Mesenchymal stem cell (in vitro differentiated cells and primary cell): ENCODE results near the gene RASGRP1.

Experiments
- DNase-seq: peaks from one replicate; pipeline ENCODE4 v3.0.0-alpha.2; 2013
- H2AFZ ChIP-seq: one replicate; pipeline ENCODE4 v1.6.1; 2013; ENCODE audit warnings: low read depth, mild to moderate bottlenecking, control low read depth, inconsistent platforms, low read length, moderate library complexity
- H2AK5ac ChIP-seq: 2 replicates; pipeline ENCODE4 v1.6.1; 2013; ENCODE audit warnings: low read length, moderate library complexity, mild to moderate bottlenecking, inconsistent platforms; ENCODE audit not compliant: severe bottlenecking
- H2BK120ac ChIP-seq: one replicate; pipeline ENCODE4 v1.6.1; 2013; ENCODE audit warnings: low read depth, mild to moderate bottlenecking, inconsistent platforms, low read length, moderate library complexity
- H2BK12ac ChIP-seq, 2 experiments: one replicate each; pipeline ENCODE4 v1.6.1; 2013; ENCODE audit warnings: inconsistent platforms in 2 of 2, low read length in 2 of 2, mild to moderate bottlenecking in 2 of 2, moderate library complexity in 2 of 2, control low read depth in 1 of 2
- H2BK15ac ChIP-seq: one replicate; pipeline ENCODE4 v1.6.1; 2013; ENCODE audit warnings: mild to moderate bottlenecking, low read depth, inconsistent platforms; ENCODE audit not compliant: poor library complexity, severe bottlenecking
- H2BK5ac ChIP-seq: 2 replicates; pipeline ENCODE4 v1.6.1; 2013; ENCODE audit warnings: low read depth, mild to moderate bottlenecking, low read length, control low read depth, inconsistent platforms; ENCODE audit not compliant: poor library complexity, severe bottlenecking
- H3K14ac ChIP-seq, 2 experiments: one replicate each; pipeline ENCODE4 v1.6.1; 2013; ENCODE audit warnings: inconsistent platforms in 2 of 2, low read length in 2 of 2, control low read depth in 1 of 2, mild to moderate bottlenecking in 1 of 2, moderate library complexity in 1 of 2
- H3K18ac ChIP-seq, 2 experiments: one replicate each; pipeline ENCODE4 v1.6.1; 2013; ENCODE audit warnings: inconsistent platforms in 2 of 2, low read length in 2 of 2, control low read depth in 1 of 2, low read depth in 1 of 2, mild to moderate bottlenecking in 1 of 2
- H3K23ac ChIP-seq, 2 experiments: one replicate each; pipeline ENCODE4 v1.6.1; 2013; ENCODE audit warnings: inconsistent platforms in 2 of 2, low read length in 2 of 2, mild to moderate bottlenecking in 2 of 2, moderate library complexity in 2 of 2, control low read depth in 1 of 2
- H3K27ac ChIP-seq: 2 replicates; pipeline ENCODE4 v1.5.1; 2013; ENCODE audit warnings: mild to moderate bottlenecking, moderate library complexity, low read length, control low read depth, inconsistent platforms; ENCODE audit not compliant: poor library complexity, severe bottlenecking
- H3K27me3 ChIP-seq, 2 experiments: 2 replicates each; pipeline versions ENCODE4 v1.6.1 to v1.7.0; 2013; ENCODE audit warnings: low read length in 2 of 2, mild to moderate bottlenecking in 2 of 2, moderate library complexity in 2 of 2, control low read depth in 1 of 2, inconsistent platforms in 1 of 2; ENCODE audit not compliant: control insufficient read depth in 1 of 2, insufficient read depth in 1 of 2
- H3K36me3 ChIP-seq, 2 experiments: 2 replicates each; pipeline versions ENCODE4 v1.6.1 to v1.7.0; 2013; ENCODE audit warnings: low read length in 2 of 2, control low read depth in 1 of 2, inconsistent platforms in 1 of 2, low read depth in 1 of 2, mild to moderate bottlenecking in 1 of 2; ENCODE audit not compliant: insufficient read depth in 2 of 2, control insufficient read depth in 1 of 2
- H3K4ac ChIP-seq, 2 experiments: one replicate each; pipeline ENCODE4 v1.6.1; 2013; ENCODE audit warnings: inconsistent platforms in 2 of 2, low read length in 2 of 2, mild to moderate bottlenecking in 2 of 2, moderate library complexity in 2 of 2, control low read depth in 1 of 2, low read depth in 1 of 2
- H3K4me1 ChIP-seq: 2 replicates; pipeline ENCODE4 v1.6.1; 2013; ENCODE audit warnings: low read depth, low read length, control low read depth; ENCODE audit not compliant: control insufficient read depth, insufficient read depth
- H3K4me2 ChIP-seq: 2 replicates; pipeline ENCODE4 v1.6.1; 2013; ENCODE audit warnings: low read length, mild to moderate bottlenecking, inconsistent platforms; ENCODE audit not compliant: poor library complexity, severe bottlenecking
- H3K4me3 ChIP-seq, 2 experiments: 2 replicates each; pipeline versions ENCODE4 v1.5.1 to v1.7.0; 2013; ENCODE audit warnings: low read length in 2 of 2, mild to moderate bottlenecking in 2 of 2, control low read depth in 1 of 2, low read depth in 1 of 2; ENCODE audit not compliant: insufficient read depth in 1 of 2
- H3K79me1 ChIP-seq: replicated peaks from 2 replicates; pipeline ENCODE4 v1.6.1; 2013; ENCODE audit warnings: mild to moderate bottlenecking, control low read depth, low read length, inconsistent platforms; ENCODE audit not compliant: poor library complexity, severe bottlenecking
- H3K9ac ChIP-seq: 2 replicates; pipeline ENCODE4 v1.7.0; 2013; ENCODE audit warnings: mild to moderate bottlenecking, low read length, moderate library complexity
- H3K9me3 ChIP-seq: 2 replicates; pipeline ENCODE4 v1.7.0; 2013; ENCODE audit warnings: mild to moderate bottlenecking, low read length; ENCODE audit not compliant: control insufficient read depth
- H4K8ac ChIP-seq: one replicate; pipeline ENCODE4 v1.6.1; 2013; ENCODE audit warnings: inconsistent platforms, mild to moderate bottlenecking, low read length, moderate library complexity
- H4K91ac ChIP-seq: one replicate; pipeline ENCODE4 v1.6.1; 2013; ENCODE audit warnings: mild to moderate bottlenecking, low read length, inconsistent platforms
- WGBS: methylation state at CpG from one replicate; pipeline ENCODE4 v1.1.7; 2013; ENCODE audit warnings: mixed read lengths; 5-methylcytosine and 5-hydroxymethylcytosine counted together

Gene RASGRP1

DNA sequence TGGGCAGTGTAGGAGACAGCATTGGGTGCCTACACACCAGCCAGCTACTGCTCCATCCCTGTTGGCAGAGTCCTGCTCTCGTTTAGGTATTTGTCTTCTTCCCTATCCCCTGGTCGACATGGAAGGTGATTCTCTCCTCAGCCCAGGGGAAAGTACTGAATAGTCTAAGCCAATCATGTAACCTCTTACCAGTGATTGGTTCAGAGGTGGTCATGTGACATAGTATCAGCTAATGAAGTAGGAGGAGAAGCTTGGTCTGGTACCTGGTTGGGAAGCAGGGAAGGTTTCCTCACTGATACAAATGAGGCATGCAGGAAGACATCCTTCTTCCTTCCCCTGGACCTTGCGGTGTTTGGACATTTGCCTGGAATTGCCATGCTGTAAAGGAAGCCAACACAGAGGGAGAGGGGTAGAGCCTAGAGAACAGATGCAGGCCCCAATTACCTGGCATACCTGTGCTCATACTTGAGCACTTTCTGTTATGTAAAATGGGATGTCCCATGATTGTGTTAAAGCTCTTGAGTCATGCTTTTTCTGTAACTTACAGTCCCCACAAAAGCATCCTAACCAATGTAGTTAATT is 32.7 kb upstream of the RASGRP1 start:
- no peak overlapping the region for H3K4me2 ChIP-seq
- H2BK5ac ChIP-seq, result no peak overlapping the region
- 57% methylated on average over 3 of the region's 3 CpGs for WGBS
- no peak overlapping the region for H2BK120ac ChIP-seq
- no peaks in the 10 kb centered on the region for H3K36me3 ChIP-seq
- no peak overlapping the region for H3K27ac ChIP-seq
- H2BK12ac ChIP-seq, result no peak overlapping the region
- H3K14ac ChIP-seq, result no peak overlapping the region
- H3K4ac ChIP-seq, result no peak overlapping the region
- H3K18ac ChIP-seq, result no peak overlapping the region
- H2BK15ac ChIP-seq, result no peak overlapping the region
- no peak overlapping the region for H3K9ac ChIP-seq
- peaks cover 3% of the 10 kb centered on the region for H3K9me3 ChIP-seq
- no peaks in the 10 kb centered on the region for H3K79me1 ChIP-seq
- H3K23ac ChIP-seq, result no peak overlapping the region
- H3K4me1 ChIP-seq, result no peaks in the 10 kb centered on the region
- H4K91ac ChIP-seq, result no peak overlapping the region
- H4K8ac ChIP-seq, result no peak overlapping the region
- no peak overlapping the region for H2AFZ ChIP-seq
- H3K27me3 ChIP-seq, result peaks cover 12 to 62% of the 10 kb centered on the region in 2 experiments
- H3K4me3 ChIP-seq, result no peak overlapping the region
- DNase-seq, result no peak
- no peak overlapping the region for H2AK5ac ChIP-seq

DNA sequence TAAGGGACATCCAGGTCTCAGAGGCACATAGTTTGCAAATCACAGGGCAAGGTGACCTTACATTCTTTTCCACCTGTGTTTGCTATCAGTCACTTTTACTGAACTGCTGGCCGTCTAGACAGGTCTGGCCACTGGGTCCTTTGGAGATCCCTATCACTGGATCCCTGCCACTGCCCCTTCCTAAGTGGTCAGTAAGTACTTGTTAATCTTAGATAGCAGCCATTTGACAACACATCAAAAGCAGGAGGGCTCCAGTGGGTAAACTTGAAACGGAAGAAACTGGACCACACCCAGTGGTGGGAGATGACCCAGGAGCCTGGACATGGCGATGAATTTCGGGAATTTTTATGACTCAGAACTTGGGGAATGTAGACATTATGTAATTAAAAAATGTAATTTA is 28.9 kb upstream of the RASGRP1 start:
- Histone ChIP-seq H3K4me1 (no peaks in the 10 kb centered on the region), H3K4me2 (no peak overlapping the region), H3K18ac (no peak overlapping the region), H3K4me3 (no peak overlapping the region), H3K79me1 (no peaks in the 10 kb centered on the region), H3K4ac (no peak overlapping the region), H2AK5ac (no peak overlapping the region), H3K9ac (no peak overlapping the region), H3K14ac (no peak overlapping the region), H3K27me3 (peaks cover 18 to 70% of the 10 kb centered on the region in 2 experiments), H3K36me3 (no peaks in the 10 kb centered on the region), H3K27ac (no peak overlapping the region), H2BK120ac (no peak overlapping the region), H2AFZ (no peak overlapping the region), H3K9me3 (peaks cover 3% of the 10 kb centered on the region), H3K23ac (no peak overlapping the region), H4K91ac (no peak overlapping the region), H2BK12ac (no peak overlapping the region), H2BK5ac (no peak overlapping the region), H2BK15ac (no peak overlapping the region), H4K8ac (no peak overlapping the region)
- no peak for DNase-seq
- 53% methylated on average over 4 of the region's 4 CpGs for WGBS

DNA sequence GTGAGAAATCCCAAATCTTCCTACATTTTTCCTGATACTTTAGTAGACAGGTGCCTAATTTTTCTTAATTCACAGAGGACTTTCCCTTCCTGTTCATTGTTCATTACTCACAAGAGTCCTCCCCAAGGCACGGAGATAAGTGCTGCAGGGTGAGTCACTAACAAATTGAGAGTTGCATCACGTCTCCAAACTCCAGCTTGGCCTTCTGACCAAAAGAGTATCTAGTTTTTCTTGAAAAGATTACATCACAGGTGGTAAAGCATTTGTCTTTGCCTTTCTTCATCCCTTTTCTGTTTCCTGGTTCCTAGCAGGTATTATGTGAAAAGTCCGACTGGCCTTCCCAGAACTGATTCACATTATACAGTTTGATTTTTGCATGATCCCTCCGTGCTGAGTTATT is 24.9 kb upstream of the RASGRP1 start:
- Histone ChIP-seq H3K79me1 (no peaks in the 10 kb centered on the region), H2BK15ac (no peak overlapping the region), H3K27me3 (peaks cover 9 to 65% of the 10 kb centered on the region in 2 experiments), H4K8ac (no peak overlapping the region), H3K9me3 (no peaks in the 10 kb centered on the region), H2BK12ac (no peak overlapping the region), H2BK5ac (no peak overlapping the region), H3K4me2 (no peak overlapping the region), H3K18ac (no peak overlapping the region), H3K9ac (no peak overlapping the region), H2BK120ac (no peak overlapping the region), H3K4me1 (no peaks in the 10 kb centered on the region), H3K4me3 (no peak overlapping the region), H3K36me3 (no peaks in the 10 kb centered on the region), H4K91ac (no peak overlapping the region), H2AK5ac (no peak overlapping the region), H3K4ac (no peak overlapping the region), H2AFZ (no peak overlapping the region), H3K14ac (no peak overlapping the region), H3K23ac (no peak overlapping the region), H3K27ac (no peak overlapping the region)
- 48% methylated on average over 4 of the region's 4 CpGs for WGBS
- DNase-seq, result peak; percentile 70

DNA sequence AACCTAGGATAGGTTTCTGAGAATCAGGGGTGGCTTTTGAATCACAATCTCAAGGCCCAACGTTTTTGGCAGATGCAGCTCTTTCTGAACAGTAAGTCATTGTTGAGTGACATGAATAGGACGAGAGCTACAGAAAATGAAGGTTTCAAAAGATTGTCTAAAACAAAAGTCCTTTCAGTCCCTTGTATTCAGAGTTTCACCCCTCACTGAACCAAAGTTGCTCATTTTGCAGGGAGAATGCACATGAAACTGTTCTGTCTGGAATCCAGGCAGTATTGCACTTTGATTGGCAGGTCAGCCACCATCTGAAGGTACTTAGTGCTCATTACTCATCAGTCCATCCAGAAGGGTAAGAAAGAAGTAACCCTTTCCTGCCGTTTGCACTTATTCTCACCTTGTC is 24.1 kb upstream of the RASGRP1 start:
- no peak overlapping the region for H2AFZ ChIP-seq
- 66% methylated on average over 2 of the region's 3 CpGs for WGBS
- peaks cover 9 to 57% of the 10 kb centered on the region in 2 experiments for H3K27me3 ChIP-seq
- H3K4me1 ChIP-seq, result no peaks in the 10 kb centered on the region
- H3K4me3 ChIP-seq, result no peak overlapping the region
- no peaks in the 10 kb centered on the region for H3K36me3 ChIP-seq
- H3K79me1 ChIP-seq, result no peaks in the 10 kb centered on the region
- no peak overlapping the region for H4K8ac ChIP-seq
- H3K4ac ChIP-seq, result no peak overlapping the region
- H2BK15ac ChIP-seq, result no peak overlapping the region
- no peak overlapping the region for H4K91ac ChIP-seq
- no peak overlapping the region for H2BK5ac ChIP-seq
- H3K9me3 ChIP-seq, result no peaks in the 10 kb centered on the region
- H3K18ac ChIP-seq, result peak overlapping the region in 1 of 2 experiments; percentile 24
- no peak overlapping the region for H3K9ac ChIP-seq
- no peak for DNase-seq
- H3K23ac ChIP-seq, result no peak overlapping the region
- no peak overlapping the region for H2BK12ac ChIP-seq
- no peak overlapping the region for H3K4me2 ChIP-seq
- no peak overlapping the region for H2AK5ac ChIP-seq
- no peak overlapping the region for H3K27ac ChIP-seq
- H3K14ac ChIP-seq, result no peak overlapping the region
- H2BK120ac ChIP-seq, result no peak overlapping the region
